ENCODE results near the gene CSNK1A1. TPM values are rescaled to one million over a fixed set of nuclear protein-coding genes. Genes with fewer than 3 reads are reported as not detected.

CSNK1A1 gene
- total RNA-seq, 1 donor from 2014 or later, result 335 TPM

GRCh38 chr5:149594206-149594895 lies 43.1 kb upstream of the CSNK1A1 start:
- Mint-ChIP-seq H3K27ac (no peak overlapping the region), H3K27me3 (ENCODE audit: insufficient read depth, low read depth) (peaks cover 2% of the 10 kb centered on the region), H3K4me3 (no peak overlapping the region), H3K4me1 (peaks cover 5% of the 10 kb centered on the region), H3K36me3 (no peaks in the 10 kb centered on the region), H3K9me3 (no peaks in the 10 kb centered on the region)
- Histone ChIP-seq H3K36me3 (no peaks in the 10 kb centered on the region), H3K27ac (no peak overlapping the region), H4K20me1 (ENCODE audit: low read depth) (no peaks in the 10 kb centered on the region), H2AFZ (replicated peaks) (no peak overlapping the region), H3F3A (ENCODE audit: low read depth) (no peaks in the 10 kb centered on the region), H3K4me1 (no peaks in the 10 kb centered on the region), H3K79me2 (ENCODE audit: low read depth) (no peaks in the 10 kb centered on the region), H3K9ac (no peak overlapping the region), H3K4me3 (no peak overlapping the region), H3K9me3 (ENCODE audit: low read depth) (no peaks in the 10 kb centered on the region), H3K4me2 (no peak overlapping the region), H3K27me3 (no peaks in the 10 kb centered on the region)
- TF ChIP-seq CTCF (IDR thresholded peaks at IDR 0.05) (no peak), EZH2 (IDR thresholded peaks at IDR 0.05) (no peak), EZH2phosphoT487 (IDR thresholded peaks at IDR 0.05) (no peak)
- no peak for DNase-seq (ENCODE audit: low spot score)

- Mint-ChIP-seq H3K27me3 (ENCODE audit: insufficient read depth, low read depth) (peaks cover 2% of the 10 kb centered on the region), H3K27ac (no peak overlapping the region), H3K36me3 (no peaks in the 10 kb centered on the region), H3K4me1 (peaks cover 5% of the 10 kb centered on the region), H3K9me3 (no peaks in the 10 kb centered on the region), H3K4me3 (no peak overlapping the region)
- DNase-seq (ENCODE audit: low spot score), result no peak
- Histone ChIP-seq H3K27me3 (no peaks in the 10 kb centered on the region), H3K79me2 (ENCODE audit: low read depth) (no peaks in the 10 kb centered on the region), H4K20me1 (ENCODE audit: low read depth) (no peaks in the 10 kb centered on the region), H3K9me3 (ENCODE audit: low read depth) (no peaks in the 10 kb centered on the region), H3K27ac (no peak overlapping the region), H2AFZ (replicated peaks) (no peak overlapping the region), H3K4me3 (no peak overlapping the region), H3F3A (ENCODE audit: low read depth) (no peaks in the 10 kb centered on the region), H3K4me2 (no peak overlapping the region), H3K36me3 (no peaks in the 10 kb centered on the region), H3K9ac (no peak overlapping the region), H3K4me1 (no peaks in the 10 kb centered on the region)
- TF ChIP-seq EZH2phosphoT487 (IDR thresholded peaks at IDR 0.05) (no peak), CTCF (IDR thresholded peaks at IDR 0.05) (no peak), EZH2 (IDR thresholded peaks at IDR 0.05) (no peak)
These were observed 42.1 kb upstream of the CSNK1A1 start for GRCh38 chr5:149593370-149593769.

DNA sequence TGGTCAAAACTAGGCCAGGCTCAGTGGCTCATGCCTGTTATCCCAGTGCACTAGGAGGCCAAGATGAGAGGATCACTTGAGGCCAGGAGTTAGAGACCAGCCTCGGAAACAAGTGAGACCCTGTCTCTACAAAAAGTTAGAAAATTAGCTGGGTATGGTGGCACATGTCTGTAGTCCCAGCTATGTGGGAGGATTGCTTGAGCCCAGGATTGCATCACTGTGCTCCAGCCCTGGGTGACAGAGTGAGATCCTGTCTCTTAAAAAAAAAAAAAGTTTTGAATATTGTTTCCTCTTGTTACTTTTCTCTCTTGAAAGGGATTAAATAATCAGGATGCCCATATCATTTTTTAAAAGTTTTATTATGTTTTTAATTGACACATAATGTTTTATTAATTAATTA lies 37.7 kb upstream of the CSNK1A1 start:
- H4K20me1 ChIP-seq (ENCODE audit: low read depth), result no peaks in the 10 kb centered on the region
- no peaks in the 10 kb centered on the region for H3K36me3 ChIP-seq
- H3K4me1 Mint-ChIP-seq, result peaks cover 5% of the 10 kb centered on the region
- H3K4me2 ChIP-seq, result no peak overlapping the region
- no peak for DNase-seq (ENCODE audit: low spot score)
- H3K27me3 Mint-ChIP-seq (ENCODE audit: insufficient read depth, low read depth), result peaks cover 2% of the 10 kb centered on the region
- no peak overlapping the region for H3K9ac ChIP-seq
- no peaks in the 10 kb centered on the region for H3K9me3 Mint-ChIP-seq
- no peaks in the 10 kb centered on the region for H3K79me2 ChIP-seq (ENCODE audit: low read depth)
- H2AFZ ChIP-seq (replicated peaks), result no peak overlapping the region
- no peaks in the 10 kb centered on the region for H3K4me1 ChIP-seq
- no peaks in the 10 kb centered on the region for H3F3A ChIP-seq (ENCODE audit: low read depth)
- peaks cover 3% of the 10 kb centered on the region for H3K27me3 ChIP-seq
- no peak overlapping the region for H3K4me3 ChIP-seq
- no peak for TF ChIP-seq EZH2 (IDR thresholded peaks at IDR 0.05)
- no peak for TF ChIP-seq EZH2phosphoT487 (IDR thresholded peaks at IDR 0.05)
- no peak for TF ChIP-seq CTCF (IDR thresholded peaks at IDR 0.05)
- H3K36me3 Mint-ChIP-seq, result no peaks in the 10 kb centered on the region
- H3K27ac Mint-ChIP-seq, result no peak overlapping the region
- no peaks in the 10 kb centered on the region for H3K9me3 ChIP-seq (ENCODE audit: low read depth)
- no peak overlapping the region for H3K4me3 Mint-ChIP-seq
- H3K27ac ChIP-seq, result no peak overlapping the region
